BE2C (cell line): ENCODE measurements around the gene CAPN7.
"Not testable (repeated sequence)": the region's sequence is repeated elsewhere in the genome, so short reads cannot be mapped to it uniquely, and the experiment has no call there.

Source experiments
- DNase-seq: peaks from one replicate; pipeline ENCODE4 v3.0.0-alpha.2; 2020
- H3K27me3 ChIP-seq: fragments of 250-450 bp; sonication (Bioruptor Pico); 2 replicates; pipeline ENCODE4 v1.5.1; 2020; ENCODE audit warnings: mild to moderate bottlenecking
- H3K36me3 ChIP-seq: fragments of 250-450 bp; sonication (Bioruptor Pico); 2 replicates; pipeline ENCODE4 v1.5.1; 2020; ENCODE audit warnings: mild to moderate bottlenecking
- H3K4me1 ChIP-seq: fragments of 250-450 bp; sonication (Bioruptor Pico); 2 replicates; pipeline ENCODE4 v1.5.1; 2020
- H3K4me3 ChIP-seq: 2 replicates; pipeline ENCODE4 v1.5.1; 2011; ENCODE audit warnings: low read depth, low read length
- H3K9me3 ChIP-seq: fragments of 250-450 bp; sonication (Bioruptor Pico); 2 replicates; pipeline ENCODE4 v1.5.1; 2020
- TF ChIP-seq, protein P1 (sequence below): IDR thresholded peaks from 2 replicates; pipeline ENCODE4 v1.5.1; 2012; ENCODE audit warnings: mild to moderate bottlenecking, low read depth, low read length

The CAPN7 gene

DNA sequence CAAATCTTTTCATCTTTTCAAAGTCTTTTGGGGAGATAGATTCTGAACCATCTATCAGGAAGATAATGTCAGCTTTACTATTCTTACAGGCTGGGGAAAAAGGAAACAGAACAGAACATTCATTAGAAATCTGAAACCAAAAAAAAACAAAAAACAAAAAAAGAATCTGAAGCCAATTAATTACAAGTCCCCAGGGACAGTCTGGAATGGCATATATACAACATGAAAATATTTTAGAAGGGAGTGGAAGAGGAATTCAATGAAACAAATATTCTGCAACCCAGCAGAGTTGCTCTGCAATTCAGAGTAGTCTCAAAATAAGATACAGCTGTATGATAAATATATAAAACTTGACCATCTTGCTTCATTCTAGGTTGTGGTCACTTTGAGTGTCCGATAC, 41.7 kb upstream of the CAPN7 start:
- TF ChIP-seq, protein P1, sequence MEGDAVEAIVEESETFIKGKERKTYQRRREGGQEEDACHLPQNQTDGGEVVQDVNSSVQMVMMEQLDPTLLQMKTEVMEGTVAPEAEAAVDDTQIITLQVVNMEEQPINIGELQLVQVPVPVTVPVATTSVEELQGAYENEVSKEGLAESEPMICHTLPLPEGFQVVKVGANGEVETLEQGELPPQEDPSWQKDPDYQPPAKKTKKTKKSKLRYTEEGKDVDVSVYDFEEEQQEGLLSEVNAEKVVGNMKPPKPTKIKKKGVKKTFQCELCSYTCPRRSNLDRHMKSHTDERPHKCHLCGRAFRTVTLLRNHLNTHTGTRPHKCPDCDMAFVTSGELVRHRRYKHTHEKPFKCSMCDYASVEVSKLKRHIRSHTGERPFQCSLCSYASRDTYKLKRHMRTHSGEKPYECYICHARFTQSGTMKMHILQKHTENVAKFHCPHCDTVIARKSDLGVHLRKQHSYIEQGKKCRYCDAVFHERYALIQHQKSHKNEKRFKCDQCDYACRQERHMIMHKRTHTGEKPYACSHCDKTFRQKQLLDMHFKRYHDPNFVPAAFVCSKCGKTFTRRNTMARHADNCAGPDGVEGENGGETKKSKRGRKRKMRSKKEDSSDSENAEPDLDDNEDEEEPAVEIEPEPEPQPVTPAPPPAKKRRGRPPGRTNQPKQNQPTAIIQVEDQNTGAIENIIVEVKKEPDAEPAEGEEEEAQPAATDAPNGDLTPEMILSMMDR: no peak
- Histone ChIP-seq H3K9me3 (no peaks in the 10 kb centered on the region), H3K36me3 (no peaks in the 10 kb centered on the region), H3K27me3 (no peaks in the 10 kb centered on the region), H3K4me3 (no peak overlapping the region), H3K4me1 (no peaks in the 10 kb centered on the region)
- DNase-seq: no peak

DNA sequence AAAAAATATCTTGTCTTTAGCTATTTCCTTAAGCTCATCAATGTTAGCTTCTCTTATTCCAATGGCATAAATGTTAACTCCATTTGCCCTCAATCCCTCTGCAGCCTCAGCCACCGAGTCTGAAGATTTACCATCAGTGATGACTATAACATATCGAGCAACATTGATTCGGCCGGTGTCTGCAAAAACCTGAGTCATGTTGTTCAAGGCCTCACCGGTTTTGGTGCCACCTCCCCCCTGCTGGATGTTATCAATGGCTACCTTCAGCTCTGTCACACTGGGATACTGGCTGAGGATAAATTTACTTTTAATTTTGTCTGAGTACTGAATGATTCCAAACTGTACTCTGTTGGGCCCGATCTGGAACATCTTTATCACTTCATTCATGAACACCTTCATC, 41.0 kb upstream of the CAPN7 start:
- no peaks in the 10 kb centered on the region for H3K27me3 ChIP-seq
- no peak for DNase-seq
- H3K4me1 ChIP-seq: no peaks in the 10 kb centered on the region
- no peak overlapping the region for H3K4me3 ChIP-seq
- no peaks in the 10 kb centered on the region for H3K36me3 ChIP-seq
- no peaks in the 10 kb centered on the region for H3K9me3 ChIP-seq
- TF ChIP-seq, protein P1: no peak

DNA sequence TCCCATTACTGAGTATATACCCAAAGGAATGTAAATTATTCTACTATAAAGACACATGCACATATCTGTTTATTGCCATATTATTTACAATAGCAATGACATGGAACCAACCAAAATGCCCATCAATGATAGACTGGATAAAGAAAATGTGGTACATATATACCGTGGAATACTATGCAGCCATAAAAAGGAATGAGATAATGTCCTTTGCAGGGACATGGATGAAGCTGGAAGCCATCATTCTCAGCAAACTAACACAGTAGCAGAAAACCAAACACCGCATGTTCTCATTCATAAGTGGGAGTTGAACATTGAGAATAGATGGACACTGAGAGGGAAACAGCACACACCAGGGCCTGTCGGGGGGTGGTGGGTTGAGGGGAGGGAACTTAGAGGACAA, 39.7 kb upstream of the CAPN7 start:
- DNase-seq, H3K4me3 ChIP-seq, H3K9me3 ChIP-seq, H3K4me1 ChIP-seq, H3K36me3 ChIP-seq, H3K27me3 ChIP-seq: not testable (repeated sequence)

DNA sequence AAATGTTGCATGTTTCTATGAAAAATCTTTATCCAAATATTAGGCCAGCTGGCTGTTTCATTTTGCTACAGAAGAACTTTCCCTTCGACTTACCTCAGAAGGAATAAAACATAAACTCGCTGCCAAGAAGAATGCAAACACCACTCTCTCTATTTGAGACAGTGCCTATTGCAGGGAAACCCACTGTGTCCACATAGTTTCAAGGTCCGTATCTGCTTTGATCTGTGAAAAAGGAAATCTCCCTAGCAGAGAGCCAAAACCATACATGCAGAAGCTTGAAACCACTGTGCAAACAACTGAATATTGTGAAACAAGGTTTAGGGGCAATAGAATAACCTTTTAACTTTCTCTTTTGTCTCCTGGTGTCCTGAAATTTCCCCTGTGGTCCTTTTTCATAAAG, 35.0 kb upstream of the CAPN7 start:
- no peaks in the 10 kb centered on the region for H3K4me1 ChIP-seq
- H3K27me3 ChIP-seq: no peaks in the 10 kb centered on the region
- DNase-seq: no peak
- no peak overlapping the region for H3K4me3 ChIP-seq
- no peaks in the 10 kb centered on the region for H3K9me3 ChIP-seq
- TF ChIP-seq, protein P1: no peak
- H3K36me3 ChIP-seq: no peaks in the 10 kb centered on the region

DNA sequence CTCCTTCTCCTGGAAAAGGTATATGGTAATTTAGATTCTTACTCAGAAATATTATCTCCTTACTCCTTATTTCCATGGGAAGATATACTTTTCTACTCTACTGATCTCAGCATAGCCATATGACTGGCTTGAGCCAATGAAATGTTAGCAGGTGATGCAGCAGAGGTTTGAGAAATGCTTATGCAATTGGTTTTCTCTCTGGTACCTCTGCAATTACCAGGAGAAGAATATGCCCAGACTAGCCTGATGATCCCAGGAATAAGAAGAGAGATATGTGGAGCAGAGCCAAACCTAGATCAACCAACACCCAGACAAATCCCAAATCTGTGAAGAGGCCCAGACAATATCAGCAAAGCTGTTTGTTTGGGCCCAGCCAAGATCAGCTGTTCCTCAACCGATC, 33.2 kb upstream of the CAPN7 start:
- Histone ChIP-seq H3K9me3 (no peaks in the 10 kb centered on the region), H3K27me3 (no peaks in the 10 kb centered on the region), H3K4me3 (no peak overlapping the region), H3K36me3 (no peaks in the 10 kb centered on the region), H3K4me1 (no peaks in the 10 kb centered on the region)
- TF ChIP-seq, protein P1: no peak
- DNase-seq: no peak

DNA sequence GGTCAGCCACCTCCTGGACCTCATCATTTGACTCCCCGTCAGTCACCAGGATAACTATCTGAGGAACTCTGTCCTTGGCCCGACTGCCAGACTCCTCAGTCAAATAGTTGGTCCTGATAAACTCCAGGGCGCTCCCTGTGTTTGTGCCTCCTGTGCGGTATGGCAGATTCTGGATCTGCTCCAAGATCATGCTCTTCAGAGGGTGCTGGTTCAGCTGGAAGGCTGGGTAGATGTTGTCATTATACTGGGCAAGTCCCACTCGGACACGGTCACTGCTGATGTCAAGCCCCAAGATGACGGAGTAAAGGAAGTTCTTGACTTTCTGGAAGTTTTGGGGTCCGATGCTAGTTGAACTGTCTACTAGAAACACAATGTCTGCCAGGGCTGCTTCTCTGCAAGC, 31.1 kb upstream of the CAPN7 start:
- H3K36me3 ChIP-seq: no peaks in the 10 kb centered on the region
- H3K4me3 ChIP-seq: no peak overlapping the region
- peak; percentile 8 for DNase-seq
- TF ChIP-seq, protein P1: no peak
- H3K9me3 ChIP-seq: no peaks in the 10 kb centered on the region
- H3K27me3 ChIP-seq: no peaks in the 10 kb centered on the region
- no peaks in the 10 kb centered on the region for H3K4me1 ChIP-seq

DNA sequence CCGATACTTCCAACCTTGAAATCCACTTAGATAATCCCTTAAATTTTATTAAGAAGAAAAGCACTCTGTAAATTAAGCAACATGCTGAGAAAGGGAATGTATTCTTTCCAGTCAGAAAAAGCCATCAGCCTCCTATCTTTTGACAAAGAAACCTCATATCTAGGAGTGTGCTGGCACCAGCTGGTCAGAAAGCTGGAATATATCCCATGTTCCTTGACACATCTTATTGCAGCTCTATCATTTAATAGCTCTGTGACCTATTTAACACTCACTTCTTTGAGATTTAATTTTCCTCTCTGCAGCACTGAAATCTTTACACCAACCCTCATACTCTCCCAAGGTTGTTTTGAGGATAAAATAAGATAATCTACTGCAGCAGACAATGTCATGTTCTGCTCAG, 30.4 kb upstream of the CAPN7 start:
- TF ChIP-seq, protein P1: no peak
- H3K27me3 ChIP-seq: peaks cover under 1% of the 10 kb centered on the region; the same call in 1 of the 2 replicates

More for the DNA sequence above, 30.4 kb upstream of the CAPN7 start:
- no peaks in the 10 kb centered on the region for H3K36me3 ChIP-seq
- H3K4me1 ChIP-seq: no peaks in the 10 kb centered on the region
- no peak overlapping the region for H3K4me3 ChIP-seq
- H3K9me3 ChIP-seq: no peaks in the 10 kb centered on the region
- DNase-seq: no peak
